ENCODE data around the gene CDK18.

- no peak for TF ChIP-seq ELF4 (IDR thresholded peaks at IDR 0.05)
- TF ChIP-seq HDGF (IDR thresholded peaks at IDR 0.05; ENCODE audit: borderline replicate concordance), result no peak
- no peak for TF ChIP-seq SP1 (IDR thresholded peaks at IDR 0.05)
These were observed 77.0 kb downstream of the CDK18 start for GRCh38 chr1:205581321-205581980.
